Astrocyte (in vitro differentiated cells and primary cell): ENCODE results near the gene LRRC2. TPM values are rescaled to one million over a fixed set of nuclear protein-coding genes. Genes with fewer than 3 reads are reported as not detected.

ENCODE experiments used
- DNase-seq: peaks from one replicate; pipeline ENCODE4 v3.0.0-alpha.2; 2010; ENCODE audit warnings: low read depth
- FAIRE-seq: peaks from 2 replicates; lab custom pipeline; 2011; peaks lifted over from hg19 to GRCh38; lab: Jason Lieb, UNC
- H2AFZ ChIP-seq: 2 replicates; pipeline ENCODE4 v1.6.0; 2012; ENCODE audit warnings: low read depth, low read length, inconsistent platforms
- H3K27ac ChIP-seq: 2 replicates; pipeline ENCODE4 v1.5.1; 2011; ENCODE audit warnings: low read depth, low read length, inconsistent platforms
- H3K27me3 ChIP-seq: 2 replicates; pipeline ENCODE4 v1.6.0; 2011; ENCODE audit warnings: low read length, inconsistent platforms; ENCODE audit not compliant: insufficient read depth
- H3K36me3 ChIP-seq: 2 replicates; pipeline ENCODE4 v1.5.1; 2011; ENCODE audit warnings: low read length, inconsistent platforms; ENCODE audit not compliant: insufficient read depth
- H3K4me1 ChIP-seq: 2 replicates; pipeline ENCODE4 v1.5.1; 2011; ENCODE audit warnings: low read length, inconsistent platforms; ENCODE audit not compliant: insufficient read depth
- H3K4me2 ChIP-seq: 2 replicates; pipeline ENCODE4 v1.6.0; 2012; ENCODE audit warnings: low read length, inconsistent platforms
- H3K4me3 ChIP-seq: 2 replicates; pipeline ENCODE4 v1.5.1; 2011; ENCODE audit warnings: low read depth, mild to moderate bottlenecking, low read length, inconsistent platforms; ENCODE audit not compliant: insufficient read depth
- H3K79me2 ChIP-seq: 2 replicates; pipeline ENCODE4 v1.6.0; 2012; ENCODE audit warnings: mild to moderate bottlenecking, low read length, inconsistent platforms; ENCODE audit not compliant: insufficient read depth
- H3K9ac ChIP-seq: 2 replicates; pipeline ENCODE4 v1.6.0; 2012; ENCODE audit warnings: mild to moderate bottlenecking, low read length, inconsistent platforms
- H3K9me3 ChIP-seq: 2 replicates; pipeline ENCODE4 v1.5.1; 2012; ENCODE audit warnings: low read depth, mild to moderate bottlenecking, low read length, inconsistent platforms; ENCODE audit not compliant: insufficient read depth
- H4K20me1 ChIP-seq: 2 replicates; pipeline ENCODE4 v1.6.0; 2012; ENCODE audit warnings: low read length, inconsistent platforms; ENCODE audit not compliant: insufficient read depth
- H3K27ac Mint-ChIP-seq: one replicate; pipeline ENCODE4 v1.8.0; 2021; ENCODE audit warnings: mild to moderate bottlenecking, mixed read lengths; ENCODE audit not compliant: unreplicated experiment
- H3K27me3 Mint-ChIP-seq: one replicate; pipeline ENCODE4 v1.8.0; 2021; ENCODE audit warnings: low read depth, mixed read lengths; ENCODE audit not compliant: unreplicated experiment
- H3K36me3 Mint-ChIP-seq: one replicate; pipeline ENCODE4 v1.8.0; 2021; ENCODE audit warnings: low read depth, mixed read lengths; ENCODE audit not compliant: unreplicated experiment
- H3K4me1 Mint-ChIP-seq: one replicate; pipeline ENCODE4 v1.8.0; 2021; ENCODE audit warnings: low read depth, mixed read lengths; ENCODE audit not compliant: unreplicated experiment
- H3K4me3 Mint-ChIP-seq: one replicate; pipeline ENCODE4 v1.8.0; 2021; ENCODE audit warnings: mild to moderate bottlenecking, moderate library complexity, mixed read lengths; ENCODE audit not compliant: unreplicated experiment
- H3K9me3 Mint-ChIP-seq: one replicate; pipeline ENCODE4 v1.8.0; 2021; ENCODE audit warnings: mild to moderate bottlenecking, mixed read lengths; ENCODE audit not compliant: unreplicated experiment
- EZH2 ChIP-seq: IDR thresholded peaks from 2 replicates; pipeline ENCODE4 v1.6.1; 2012; ENCODE audit warnings: mild to moderate bottlenecking, low read length, inconsistent platforms; ENCODE audit not compliant: insufficient read depth
- total RNA-seq: library from RNA; stranded (reverse); gene quantifications from 2 replicates; pipeline ENCODE4 v1.2.1, GENCODE V29; 2021
- TF ChIP-seq, protein P1 (sequence below): IDR thresholded peaks from 2 replicates; pipeline ENCODE4 v1.5.1; 2011; ENCODE audit warnings: low read depth, mild to moderate bottlenecking, inconsistent platforms, low read length, moderate library complexity; ENCODE audit not compliant: insufficient read depth

Gene LRRC2
- total RNA-seq, 1 donor from 2014 or later, result 0.32 TPM

DNA sequence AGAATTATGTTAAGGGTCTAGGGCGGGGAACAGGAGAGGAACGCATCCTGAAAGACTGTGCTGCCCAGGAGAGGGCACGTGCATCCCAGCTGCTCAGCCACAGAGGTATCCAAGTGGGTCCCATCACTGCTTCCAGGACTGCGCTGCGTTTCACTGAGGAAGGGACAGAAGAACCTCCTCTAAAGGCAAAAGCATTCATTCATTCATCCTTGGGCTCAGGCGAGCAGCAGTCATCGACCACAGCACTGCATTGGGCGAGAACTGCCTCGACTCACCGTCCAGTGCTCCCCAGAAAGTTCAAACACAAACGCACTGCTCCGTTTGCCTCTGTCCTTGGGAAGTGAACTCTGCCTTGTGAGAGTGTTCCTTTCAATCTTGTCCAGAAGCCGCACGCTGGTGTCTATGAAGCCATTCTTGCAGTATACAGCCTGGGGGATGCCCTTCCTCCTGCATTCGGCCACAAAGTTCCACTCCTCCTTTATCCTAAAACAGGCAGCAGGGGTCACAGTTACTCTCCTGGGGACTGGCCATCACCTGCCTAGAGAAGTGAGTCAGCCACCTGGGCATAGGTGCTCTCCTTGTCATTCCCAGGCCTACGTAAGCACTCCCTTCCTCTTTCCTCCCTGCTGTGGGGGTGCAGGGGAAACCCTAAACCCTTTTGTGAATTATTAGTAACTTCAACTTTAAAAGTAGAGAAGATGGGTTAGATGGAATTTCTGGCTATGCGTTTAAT lies 21.2 kb downstream of the LRRC2 start:
- H3K4me3 ChIP-seq, result no peak overlapping the region
- H3K27me3 Mint-ChIP-seq, result no peaks in the 10 kb centered on the region
- peaks cover 10% of the 10 kb centered on the region for H3K4me1 ChIP-seq
- DNase-seq (no peak), FAIRE-seq (no peak)
- peaks cover 12% of the 10 kb centered on the region for H3K4me1 Mint-ChIP-seq
- peaks cover 2% of the 10 kb centered on the region for H3K9me3 Mint-ChIP-seq
- H3K27ac ChIP-seq, result no peak overlapping the region
- H3K4me2 ChIP-seq, result no peak overlapping the region
- no peaks in the 10 kb centered on the region for H3K9me3 ChIP-seq
- H3K27ac Mint-ChIP-seq, result no peak overlapping the region
- no peak overlapping the region for H2AFZ ChIP-seq
- no peak overlapping the region for H3K9ac ChIP-seq
- H3K79me2 ChIP-seq, result no peaks in the 10 kb centered on the region
- no peaks in the 10 kb centered on the region for H3K36me3 Mint-ChIP-seq
- H3K27me3 ChIP-seq, result no peaks in the 10 kb centered on the region
- no peak overlapping the region for H3K4me3 Mint-ChIP-seq
- no peak for TF ChIP-seq EZH2
- TF ChIP-seq, protein P1, sequence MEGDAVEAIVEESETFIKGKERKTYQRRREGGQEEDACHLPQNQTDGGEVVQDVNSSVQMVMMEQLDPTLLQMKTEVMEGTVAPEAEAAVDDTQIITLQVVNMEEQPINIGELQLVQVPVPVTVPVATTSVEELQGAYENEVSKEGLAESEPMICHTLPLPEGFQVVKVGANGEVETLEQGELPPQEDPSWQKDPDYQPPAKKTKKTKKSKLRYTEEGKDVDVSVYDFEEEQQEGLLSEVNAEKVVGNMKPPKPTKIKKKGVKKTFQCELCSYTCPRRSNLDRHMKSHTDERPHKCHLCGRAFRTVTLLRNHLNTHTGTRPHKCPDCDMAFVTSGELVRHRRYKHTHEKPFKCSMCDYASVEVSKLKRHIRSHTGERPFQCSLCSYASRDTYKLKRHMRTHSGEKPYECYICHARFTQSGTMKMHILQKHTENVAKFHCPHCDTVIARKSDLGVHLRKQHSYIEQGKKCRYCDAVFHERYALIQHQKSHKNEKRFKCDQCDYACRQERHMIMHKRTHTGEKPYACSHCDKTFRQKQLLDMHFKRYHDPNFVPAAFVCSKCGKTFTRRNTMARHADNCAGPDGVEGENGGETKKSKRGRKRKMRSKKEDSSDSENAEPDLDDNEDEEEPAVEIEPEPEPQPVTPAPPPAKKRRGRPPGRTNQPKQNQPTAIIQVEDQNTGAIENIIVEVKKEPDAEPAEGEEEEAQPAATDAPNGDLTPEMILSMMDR, result no peak
- H3K36me3 ChIP-seq, result no peaks in the 10 kb centered on the region
- no peaks in the 10 kb centered on the region for H4K20me1 ChIP-seq

GRCh38 chr3:46542801-46543201 lies 23.3 kb downstream of the LRRC2 start:
- Mint-ChIP-seq H3K9me3 (no peaks in the 10 kb centered on the region), H3K27me3 (no peaks in the 10 kb centered on the region), H3K36me3 (no peaks in the 10 kb centered on the region), H3K4me3 (no peak overlapping the region), H3K4me1 (peaks cover 16% of the 10 kb centered on the region), H3K27ac (peak overlapping the region; percentile 70)
- Histone ChIP-seq H3K4me3 (no peak overlapping the region), H3K9ac (peak overlapping the region; percentile 33), H3K27ac (peak overlapping the region; percentile 3), H3K4me1 (peaks cover 13% of the 10 kb centered on the region), H3K79me2 (no peaks in the 10 kb centered on the region), H3K9me3 (no peaks in the 10 kb centered on the region), H3K27me3 (no peaks in the 10 kb centered on the region), H2AFZ (peak overlapping the region; percentile 80), H3K4me2 (peak overlapping the region; percentile 38), H3K36me3 (no peaks in the 10 kb centered on the region), H4K20me1 (no peaks in the 10 kb centered on the region)
- no peak for DNase-seq
- TF ChIP-seq EZH2, result no peak
- TF ChIP-seq, protein P1, result no peak
- FAIRE-seq, result no peak

DNA sequence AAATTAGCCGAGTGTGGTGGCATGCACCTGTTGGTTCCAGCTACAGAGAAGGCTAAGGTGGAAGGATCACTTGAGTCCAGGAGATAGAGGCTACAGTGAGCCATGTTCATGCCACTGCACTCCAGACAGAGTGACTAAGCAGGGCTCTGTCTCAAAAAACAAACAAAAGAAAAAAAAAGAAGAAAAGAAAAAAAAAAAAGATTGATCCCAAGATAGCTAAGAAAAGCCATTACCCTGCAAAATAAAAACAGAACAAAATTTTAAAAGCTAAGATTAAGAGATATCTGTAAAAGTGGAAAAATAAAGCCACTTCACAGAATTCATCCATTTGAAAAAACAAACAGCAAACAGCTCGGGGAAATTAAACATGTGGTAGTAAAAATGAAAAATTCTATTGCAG lies 23.8 kb downstream of the LRRC2 start:
- Mint-ChIP-seq H3K4me3 (no peak overlapping the region), H3K9me3 (no peaks in the 10 kb centered on the region), H3K4me1 (peaks cover 16% of the 10 kb centered on the region), H3K36me3 (no peaks in the 10 kb centered on the region), H3K27ac (no peak overlapping the region), H3K27me3 (no peaks in the 10 kb centered on the region)
- Histone ChIP-seq H3K9me3 (no peaks in the 10 kb centered on the region), H3K79me2 (no peaks in the 10 kb centered on the region), H3K4me1 (peaks cover 13% of the 10 kb centered on the region), H3K4me3 (no peak overlapping the region), H3K27me3 (no peaks in the 10 kb centered on the region), H3K4me2 (peak overlapping the region; percentile 38), H2AFZ (no peak overlapping the region), H3K27ac (peak overlapping the region; percentile 3), H3K9ac (peak overlapping the region; percentile 33), H4K20me1 (no peaks in the 10 kb centered on the region), H3K36me3 (no peaks in the 10 kb centered on the region)
- FAIRE-seq (no peak), DNase-seq (no peak)
- TF ChIP-seq, protein P1, result no peak
- TF ChIP-seq EZH2, result no peak
